Measurements from ENCODE around the gene NMNAT2. TPM values are rescaled to one million over a fixed set of nuclear protein-coding genes. Genes with fewer than 3 reads are reported as not detected.

NMNAT2 gene
- total and polyA plus RNA-seq, 12 donors: 0.35 to 6.1 (median 2.9) TPM

GRCh38 chr1:183370399-183371058 lies 47.7 kb downstream of the NMNAT2 start:
- WGBS, 4 donors: 64 to 75% (median 71%) methylated on average over 8 of the region's 8 CpGs
- intact Hi-C loops (cut with DNase I): no loop called here
- Histone ChIP-seq H3K27me3 (no peaks in the 10 kb centered on the region), H3K4me3 (no peak overlapping the region), H3K27ac (no peak overlapping the region), H3K4me1 (replicated peaks in 1 of 2) (no peaks in the 10 kb centered on the region), H3K36me3 (replicated peaks in 1 of 2) (no peaks in the 10 kb centered on the region), H3K9me3 (replicated peaks in 1 of 3) (no peaks in the 10 kb centered on the region)
- DNase-seq: no peak
- TF ChIP-seq POLR2A (IDR thresholded peaks at IDR 0.05) (no peak), CTCF (IDR thresholded peaks at IDR 0.05) (no peak)

- no peaks in the 10 kb centered on the region for H3K9me3 ChIP-seq (replicated peaks in 1 of 3)
- no peaks in the 10 kb centered on the region for H3K36me3 ChIP-seq (replicated peaks in 1 of 2)
- no peak overlapping the region for H3K4me3 ChIP-seq
- intact Hi-C loops (cut with DNase I): no loop called here
- H3K27ac ChIP-seq: no peak overlapping the region
- H3K4me1 ChIP-seq (replicated peaks in 1 of 2): no peaks in the 10 kb centered on the region
- no peak for DNase-seq
- H3K27me3 ChIP-seq: no peaks in the 10 kb centered on the region
- TF ChIP-seq CTCF (IDR thresholded peaks at IDR 0.05) (no peak), POLR2A (IDR thresholded peaks at IDR 0.05) (no peak)
- WGBS, 4 donors: 73 to 87% (median 81%) methylated on average over 9 to 11 of the region's 11 CpGs
These were observed 49.7 kb downstream of the NMNAT2 start for GRCh38 chr1:183368213-183369108.

GRCh38 chr1:183366116-183366515 lies 52.1 kb downstream of the NMNAT2 start:
- H3K4me3 ChIP-seq: no peak overlapping the region
- intact Hi-C loops (cut with DNase I): no loop called here
- H3K4me1 ChIP-seq (replicated peaks in 1 of 2): no peaks in the 10 kb centered on the region
- WGBS, 4 donors: 81 to 94% (median 83%) methylated on average over 1 of the region's 1 CpG
- TF ChIP-seq POLR2A (IDR thresholded peaks at IDR 0.05): no peak
- TF ChIP-seq CTCF (IDR thresholded peaks at IDR 0.05): no peak
- no peak for DNase-seq
- no peaks in the 10 kb centered on the region for H3K9me3 ChIP-seq (replicated peaks in 1 of 3)
- H3K27me3 ChIP-seq: no peaks in the 10 kb centered on the region
- no peak overlapping the region for H3K27ac ChIP-seq
- no peaks in the 10 kb centered on the region for H3K36me3 ChIP-seq (replicated peaks in 1 of 2)

- 49 to 69% (median 56%) methylated on average over 2 of the region's 2 CpGs for WGBS, 4 donors
- no peak overlapping the region for H3K27ac ChIP-seq
- no peak for DNase-seq
- intact Hi-C loops (cut with DNase I): no loop called here
- no peak for TF ChIP-seq POLR2A (IDR thresholded peaks at IDR 0.05)
- TF ChIP-seq CTCF (IDR thresholded peaks at IDR 0.05): no peak
- H3K27me3 ChIP-seq: no peaks in the 10 kb centered on the region
- H3K36me3 ChIP-seq (replicated peaks in 1 of 2): no peaks in the 10 kb centered on the region
- no peaks in the 10 kb centered on the region for H3K4me1 ChIP-seq (replicated peaks in 1 of 2)
- H3K9me3 ChIP-seq (replicated peaks in 1 of 3): no peaks in the 10 kb centered on the region
- no peak overlapping the region for H3K4me3 ChIP-seq
These were observed 52.5 kb downstream of the NMNAT2 start for GRCh38 chr1:183365676-183366075.

Data from adrenal gland (tissue), 12 donors.